Mesenteric fat pad (tissue), 1 donor: ENCODE measurements around the gene CFP. TPM values are rescaled to one million over a fixed set of nuclear protein-coding genes. Genes with fewer than 3 reads are reported as not detected.

Source experiments
- DNase-seq: peaks from one replicate; pipeline ENCODE4 v3.0.0-alpha.2; 2020; ENCODE audit warnings: low spot score
- microRNA-seq: library from miRNA; unstranded; fragments of <30 nt; microRNA quantifications from one replicate; pipeline ENCODE4 v1.2.0, GENCODE V29; 2020; ENCODE audit warnings: borderline number of aligned reads
- total RNA-seq: library from RNA; stranded (reverse); fragmentation: NEBNext Ultra II Directional; extraction: Animal tissue kit (Norgen Biotek cat#: 25700); gene quantifications from one replicate; pipeline ENCODE4 v1.2.1, GENCODE V29; 2021
- donor health status: DM: yes; HTN: yes; CAD: no.

CFP gene
- total RNA-seq, 1 donor from 2014 or later = 11.8 TPM

- no peak for DNase-seq
Observed at GRCh38 chrX:47576021-47576898, 53.5 kb downstream of the CFP start.

DNA sequence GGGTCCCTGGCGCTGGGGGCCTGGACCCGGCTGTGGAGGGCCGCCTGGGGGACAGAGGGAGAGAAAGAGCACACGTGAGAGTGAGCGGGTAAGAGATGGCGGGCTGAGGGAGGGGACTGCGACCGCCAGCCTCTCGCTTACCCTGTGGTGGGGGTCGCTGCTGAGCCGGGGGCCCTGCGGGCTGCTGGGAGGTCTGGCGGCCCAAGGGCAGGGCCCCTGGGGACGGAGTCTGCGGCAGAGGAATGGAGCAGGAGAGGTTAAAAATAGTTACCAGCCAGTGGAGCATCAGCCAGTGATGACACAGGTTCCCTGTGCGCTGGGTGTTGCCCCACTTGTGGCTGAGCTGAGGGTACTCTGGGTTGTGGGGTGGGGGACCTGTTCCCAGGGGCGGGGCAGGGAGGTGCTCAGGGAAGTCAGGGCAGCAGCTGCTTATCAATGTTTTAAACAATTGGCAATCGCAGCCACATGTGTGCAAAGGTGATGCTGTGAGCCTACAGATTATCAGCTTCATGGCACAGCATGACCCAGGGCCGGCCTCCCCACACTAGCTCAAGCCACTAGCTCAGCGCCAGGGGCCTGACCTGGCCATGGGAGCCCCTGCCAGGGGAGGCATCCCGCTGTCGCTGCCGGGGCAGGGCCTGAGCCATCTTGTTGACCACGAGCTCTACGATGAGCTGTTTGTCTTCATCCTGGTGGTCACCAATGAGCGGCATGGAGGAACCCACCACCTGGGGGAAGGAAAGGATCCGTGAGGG is 55.0 kb downstream of the CFP start:
- no peak for DNase-seq

DNA sequence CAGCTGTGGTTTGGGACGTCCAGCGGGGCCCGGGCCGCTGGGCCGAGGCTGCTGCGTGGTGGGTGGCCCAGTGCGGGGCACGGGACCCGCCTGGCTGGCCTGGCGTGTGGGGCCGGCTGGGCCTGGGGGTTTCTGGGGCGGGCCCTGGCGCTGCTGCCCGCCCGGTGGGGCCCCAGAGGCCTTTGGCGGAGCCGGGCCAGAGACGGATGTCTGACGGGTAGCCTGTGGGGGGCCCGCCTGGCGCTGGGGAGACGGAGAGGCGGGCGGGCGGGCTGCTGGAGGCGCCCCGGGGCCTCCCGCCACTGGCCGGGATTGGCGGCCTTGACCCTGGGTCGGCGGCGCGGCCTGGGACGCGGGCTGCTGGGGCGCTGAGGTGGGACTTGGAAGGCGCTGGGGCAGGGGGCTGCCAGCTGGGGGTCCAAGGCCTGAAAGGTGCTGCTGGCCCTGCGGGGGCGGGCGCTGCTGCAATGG is 55.6 kb downstream of the CFP start:
- peak; percentile 82 for DNase-seq

- DNase-seq = peak; percentile 82
Observed at GRCh38 chrX:47573341-47574075, 56.2 kb downstream of the CFP start.

Small RNA genes lying within 50 kb of the gene (microRNA-seq; reads per million reads assigned to microRNA genes)
- gene MIR4769 = not detected

Other genes starting within 250 kb of the CFP start
- gene ZNF41, start 146.7 kb downstream of the CFP start, total RNA-seq = 8.0 TPM
- gene ARAF, start 68.7 kb downstream of the CFP start, total RNA-seq = 70.9 TPM
- 410 TPM for gene TIMP1, start 47.5 kb downstream of the CFP start, total RNA-seq
- gene SYN1, start 10.1 kb downstream of the CFP start, total RNA-seq = not detected
- 40.3 TPM for gene ELK1, start 20.6 kb upstream of the CFP start, total RNA-seq
- gene UXT, start 29.2 kb upstream of the CFP start, total RNA-seq = 81.7 TPM
- gene ZNF81, start 207.0 kb upstream of the CFP start, total RNA-seq = 8.3 TPM